GM10266 (cell line): ENCODE measurements around the gene IER3IP1.

Source experiments
- DNase-seq: peaks from one replicate; pipeline ENCODE4 v3.0.0; 2012; ENCODE audit errors: extremely low spot score
- CTCF ChIP-seq: IDR thresholded peaks from 2 replicates; pipeline ENCODE4 v1.5.1; 2012; ENCODE audit warnings: mild to moderate bottlenecking, low read depth; ENCODE audit not compliant: control insufficient read depth, insufficient read depth; ENCODE audit errors: missing control alignments

IER3IP1 gene

DNA sequence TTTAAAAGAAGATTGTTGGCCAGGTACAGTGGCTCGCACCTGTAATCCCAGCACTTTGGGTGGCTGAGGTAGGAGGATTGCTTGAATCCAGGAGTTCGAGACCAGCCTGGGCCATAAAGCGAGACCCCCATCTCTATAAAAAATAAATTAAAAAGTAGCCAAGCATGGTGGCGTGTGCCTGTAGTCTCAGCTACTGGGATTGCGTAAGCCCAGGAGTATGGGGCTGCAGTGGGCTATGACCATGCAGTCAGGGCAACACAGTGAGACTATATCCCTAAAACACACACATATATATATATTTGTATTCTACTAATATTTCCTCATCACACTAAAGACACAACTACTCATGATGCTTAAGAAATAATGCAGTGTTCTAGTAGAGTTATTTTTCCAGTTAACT is 33.0 kb downstream of the IER3IP1 start:
- DNase-seq = no peak
- TF ChIP-seq CTCF = no peak

- DNase-seq = no peak
- no peak for TF ChIP-seq CTCF
These were observed 34.9 kb downstream of the IER3IP1 start for GRCh38 chr18:47141289-47141688.

- TF ChIP-seq CTCF = no peak
These were observed 55.0 kb downstream of the IER3IP1 start for GRCh38 chr18:47121146-47121545.

GRCh38 chr18:47120428-47120827 is 55.7 kb downstream of the IER3IP1 start:
- no peak for TF ChIP-seq CTCF
- no peak for DNase-seq

More at GRCh38 chr18:47121146-47121545, 55.0 kb downstream of the IER3IP1 start:
- no peak for DNase-seq

DNA sequence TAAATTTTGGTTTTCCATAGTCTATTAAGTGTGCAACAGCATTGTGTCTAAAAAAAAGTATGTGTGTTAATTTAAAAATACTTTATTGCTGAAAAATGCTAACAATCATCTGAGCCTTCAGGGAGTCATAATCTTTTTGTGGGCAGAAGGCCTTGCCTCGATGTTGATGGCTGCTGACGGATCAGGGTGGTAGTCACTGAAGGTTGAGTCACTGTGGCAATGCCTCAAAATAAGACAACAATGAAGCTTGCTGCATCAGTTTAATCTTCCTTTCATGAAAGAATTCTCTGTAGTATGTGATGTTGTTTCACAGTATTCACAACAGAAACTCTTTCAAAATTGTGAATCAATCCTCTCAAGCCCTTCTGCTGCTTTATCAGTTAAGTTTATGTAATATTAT is 57.2 kb downstream of the IER3IP1 start:
- TF ChIP-seq CTCF = no peak

GRCh38 chr18:47115205-47115604 is 61.0 kb downstream of the IER3IP1 start:
- no peak for TF ChIP-seq CTCF
- no peak for DNase-seq

More for the DNA sequence above, 57.2 kb downstream of the IER3IP1 start:
- DNase-seq = no peak

DNA sequence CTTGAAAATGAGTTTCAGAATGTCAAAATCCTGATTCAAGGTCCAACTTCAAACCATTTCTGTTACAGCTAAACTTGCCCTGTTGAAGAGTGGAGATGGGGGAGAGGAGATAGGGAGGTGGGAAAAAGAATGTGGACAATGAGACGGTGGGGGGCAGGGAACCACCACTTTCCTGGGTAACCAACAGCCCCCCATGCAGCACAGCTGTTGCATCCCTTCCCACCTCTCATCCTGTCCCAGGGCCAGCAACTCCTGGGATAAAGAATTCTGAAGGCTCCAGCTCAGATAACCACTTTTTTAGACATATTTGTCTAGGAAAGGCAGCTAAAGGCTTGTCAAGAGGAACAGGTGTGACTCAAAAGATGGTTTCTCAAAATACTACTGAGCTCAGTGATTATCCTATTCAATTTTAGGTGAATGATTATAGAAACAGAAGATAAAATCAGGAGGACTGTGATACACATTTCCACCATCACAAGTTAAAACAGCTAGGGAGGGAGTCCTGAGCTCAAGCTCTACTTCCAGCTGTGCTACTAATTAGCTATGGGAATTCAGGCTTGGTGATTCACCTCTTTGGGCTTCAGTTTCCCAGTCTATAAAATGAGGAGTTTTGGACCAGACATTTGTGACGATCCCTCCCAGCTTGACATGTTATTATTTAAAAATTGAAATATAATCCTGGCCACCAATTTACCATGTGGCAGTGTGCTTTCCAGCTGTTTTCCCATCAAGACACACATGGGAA is 62.2 kb downstream of the IER3IP1 start:
- no peak for DNase-seq

More for the DNA sequence above, 62.2 kb downstream of the IER3IP1 start:
- no peak for TF ChIP-seq CTCF
